ENCODE results near the gene MYL4. TPM values are rescaled to one million over a fixed set of nuclear protein-coding genes. Genes with fewer than 3 reads are reported as not detected.

MYL4 gene
- total RNA-seq, 2 donors from 2014 or later: not detected

DNA sequence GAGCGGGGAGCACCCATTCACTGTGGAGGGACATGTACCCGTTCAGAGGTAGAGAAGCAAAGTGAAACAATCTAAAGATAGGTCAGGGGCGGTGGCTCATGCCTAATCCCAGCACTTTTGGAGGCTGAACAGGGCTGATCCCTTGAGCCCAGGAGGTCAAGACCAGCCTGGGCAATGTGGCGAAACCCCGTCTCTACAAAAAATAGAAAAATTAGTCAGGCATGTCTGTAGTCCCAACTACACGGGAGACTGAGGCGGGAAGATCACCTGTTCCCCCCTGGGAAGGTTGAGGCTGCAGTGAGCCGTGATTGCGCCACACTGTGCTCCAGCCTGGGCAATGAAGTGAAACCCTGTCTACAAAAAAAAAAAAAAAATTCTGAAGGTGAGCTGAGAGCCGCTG lies 21.7 kb downstream of the MYL4 start:
- H3K9me3 ChIP-seq: no peaks in the 10 kb centered on the region
- TF ChIP-seq, protein P1, sequence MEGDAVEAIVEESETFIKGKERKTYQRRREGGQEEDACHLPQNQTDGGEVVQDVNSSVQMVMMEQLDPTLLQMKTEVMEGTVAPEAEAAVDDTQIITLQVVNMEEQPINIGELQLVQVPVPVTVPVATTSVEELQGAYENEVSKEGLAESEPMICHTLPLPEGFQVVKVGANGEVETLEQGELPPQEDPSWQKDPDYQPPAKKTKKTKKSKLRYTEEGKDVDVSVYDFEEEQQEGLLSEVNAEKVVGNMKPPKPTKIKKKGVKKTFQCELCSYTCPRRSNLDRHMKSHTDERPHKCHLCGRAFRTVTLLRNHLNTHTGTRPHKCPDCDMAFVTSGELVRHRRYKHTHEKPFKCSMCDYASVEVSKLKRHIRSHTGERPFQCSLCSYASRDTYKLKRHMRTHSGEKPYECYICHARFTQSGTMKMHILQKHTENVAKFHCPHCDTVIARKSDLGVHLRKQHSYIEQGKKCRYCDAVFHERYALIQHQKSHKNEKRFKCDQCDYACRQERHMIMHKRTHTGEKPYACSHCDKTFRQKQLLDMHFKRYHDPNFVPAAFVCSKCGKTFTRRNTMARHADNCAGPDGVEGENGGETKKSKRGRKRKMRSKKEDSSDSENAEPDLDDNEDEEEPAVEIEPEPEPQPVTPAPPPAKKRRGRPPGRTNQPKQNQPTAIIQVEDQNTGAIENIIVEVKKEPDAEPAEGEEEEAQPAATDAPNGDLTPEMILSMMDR (IDR thresholded peaks at IDR 0.05): no peak
- peaks cover 12 to 30% of the 10 kb centered on the region in 2 donors for H3K4me1 ChIP-seq (ENCODE audit: control insufficient read depth in 1 of 2, low read depth in 2 of 2)
- ATAC-seq (ENCODE audit: insufficient number of reproducible peaks, low FRiP score, low read depth) (no peak), DNase-seq (ENCODE audit: low spot score) (no peak)
- no peak overlapping the region for H3K4me3 ChIP-seq
- H3K36me3 ChIP-seq: no peaks in the 10 kb centered on the region
- no peaks in the 10 kb centered on the region for H3K27me3 ChIP-seq (replicated peaks; ENCODE audit: insufficient read depth)
- no peak overlapping the region for H3K27ac ChIP-seq

DNA sequence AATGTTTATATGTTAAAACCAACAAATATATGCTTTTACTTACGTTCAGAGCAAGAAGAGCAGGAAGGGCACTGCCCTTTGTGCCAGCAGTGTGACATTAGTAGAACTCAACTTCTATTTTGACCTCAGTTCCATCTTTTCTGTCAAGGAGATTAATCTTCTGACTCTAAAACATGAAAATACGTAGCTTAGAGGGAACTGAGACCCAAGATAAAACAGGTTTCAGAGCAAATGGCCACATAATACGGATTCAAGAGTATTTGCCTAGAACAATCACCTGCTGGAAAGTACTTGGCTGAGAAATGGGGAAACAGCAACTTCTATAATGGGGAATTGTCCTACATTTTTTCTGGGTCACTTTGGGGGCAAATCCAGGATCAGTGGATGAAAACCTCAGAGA lies 22.2 kb downstream of the MYL4 start:
- H3K4me3 ChIP-seq: no peak overlapping the region

DNA sequence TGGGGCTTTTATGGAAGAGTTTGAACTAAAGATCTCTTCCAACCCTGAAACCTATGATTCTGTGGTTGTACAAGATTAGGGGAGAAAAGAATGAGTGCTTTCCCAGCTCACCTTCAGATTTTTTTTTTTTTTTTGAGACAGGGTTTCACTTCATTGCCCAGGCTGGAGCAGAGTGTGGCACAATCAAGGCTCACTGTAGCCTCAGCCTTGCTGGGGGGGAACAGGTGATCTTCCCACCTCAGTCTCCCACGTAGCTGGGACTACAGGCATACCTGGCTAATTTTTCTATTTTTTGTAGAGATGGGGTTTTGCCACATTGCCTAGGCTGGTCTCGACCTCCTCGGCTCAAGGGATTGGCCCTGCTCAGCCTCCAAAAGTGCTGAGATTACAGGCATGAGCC lies 22.7 kb downstream of the MYL4 start:
- DNase-seq (ENCODE audit: low spot score) (no peak), ATAC-seq (ENCODE audit: insufficient number of reproducible peaks, low FRiP score, low read depth) (no peak)
- TF ChIP-seq, protein P1 (IDR thresholded peaks at IDR 0.05): no peak
- Histone ChIP-seq H3K27me3 (replicated peaks; ENCODE audit: insufficient read depth) (no peaks in the 10 kb centered on the region), H3K27ac (no peak overlapping the region), H3K36me3 (no peaks in the 10 kb centered on the region), H3K4me1 (ENCODE audit: control insufficient read depth in 1 of 2, low read depth in 2 of 2) (peaks cover 3 to 20% of the 10 kb centered on the region in 2 donors), H3K9me3 (no peaks in the 10 kb centered on the region), H3K4me3 (no peak overlapping the region)

More for the DNA sequence above, 22.2 kb downstream of the MYL4 start:
- TF ChIP-seq, protein P1 (IDR thresholded peaks at IDR 0.05): no peak
- ATAC-seq (ENCODE audit: insufficient number of reproducible peaks, low FRiP score, low read depth): no peak
- Histone ChIP-seq H3K27me3 (replicated peaks; ENCODE audit: insufficient read depth) (no peaks in the 10 kb centered on the region), H3K36me3 (no peaks in the 10 kb centered on the region), H3K27ac (no peak overlapping the region), H3K4me1 (ENCODE audit: control insufficient read depth in 1 of 2, low read depth in 2 of 2) (peaks cover 7 to 25% of the 10 kb centered on the region in 2 donors), H3K9me3 (no peaks in the 10 kb centered on the region)
- DNase-seq (ENCODE audit: low spot score): no peak

DNA sequence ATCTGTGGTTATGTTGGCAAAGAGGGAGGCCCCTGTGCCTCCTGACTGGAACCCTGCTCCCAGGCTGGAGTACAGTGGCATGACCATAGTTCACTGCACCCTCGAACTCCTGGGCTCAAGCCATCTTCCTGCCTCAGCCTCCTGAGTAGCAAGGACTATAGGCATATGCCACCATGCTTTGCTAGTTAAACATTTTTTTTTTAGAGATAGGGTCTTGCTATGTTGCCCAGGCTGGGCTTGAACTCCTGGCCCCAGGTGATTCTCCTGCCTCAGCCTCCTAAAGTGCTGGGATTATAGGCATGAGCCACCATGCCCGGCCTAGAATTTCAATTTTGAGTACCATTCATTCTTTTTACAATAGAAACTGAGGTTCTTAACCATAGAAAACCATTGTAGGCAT lies 23.3 kb downstream of the MYL4 start:
- H3K27ac ChIP-seq: no peak overlapping the region
- H3K27me3 ChIP-seq (replicated peaks; ENCODE audit: insufficient read depth): no peaks in the 10 kb centered on the region
- TF ChIP-seq, protein P1 (IDR thresholded peaks at IDR 0.05): no peak
- H3K36me3 ChIP-seq: no peaks in the 10 kb centered on the region
- DNase-seq (ENCODE audit: low spot score) (no peak), ATAC-seq (ENCODE audit: insufficient number of reproducible peaks, low FRiP score, low read depth) (no peak)
- peaks cover 3 to 16% of the 10 kb centered on the region in 2 donors for H3K4me1 ChIP-seq (ENCODE audit: control insufficient read depth in 1 of 2, low read depth in 2 of 2)
- no peaks in the 10 kb centered on the region for H3K9me3 ChIP-seq
- H3K4me3 ChIP-seq: no peak overlapping the region

DNA sequence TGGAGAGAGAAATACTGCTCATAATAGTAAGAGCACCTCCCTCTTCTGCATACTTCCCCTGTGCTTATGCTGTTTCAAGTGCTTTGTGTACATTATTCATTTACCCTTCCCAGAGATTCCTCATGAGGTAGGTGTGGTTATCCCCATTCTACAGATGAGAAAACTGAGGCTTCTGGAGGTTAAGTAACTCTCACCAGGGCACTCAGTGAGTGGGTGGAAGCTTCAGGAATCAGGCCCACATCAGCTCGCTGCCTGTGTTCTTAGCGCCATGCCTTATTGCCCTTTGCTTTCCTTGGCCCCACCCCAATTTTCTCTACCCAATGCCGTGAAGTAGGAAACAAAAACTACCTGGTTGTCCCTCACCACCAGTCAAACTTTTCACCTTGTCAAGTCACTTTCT lies 26.4 kb downstream of the MYL4 start:
- ATAC-seq (ENCODE audit: insufficient number of reproducible peaks, low FRiP score, low read depth) (no peak), DNase-seq (ENCODE audit: low spot score) (no peak)
- TF ChIP-seq, protein P1 (IDR thresholded peaks at IDR 0.05): no peak
- Histone ChIP-seq H3K36me3 (no peaks in the 10 kb centered on the region), H3K4me1 (ENCODE audit: control insufficient read depth in 1 of 2, low read depth in 2 of 2) (peaks cover 8 to 21% of the 10 kb centered on the region in 2 donors), H3K9me3 (no peaks in the 10 kb centered on the region), H3K27ac (no peak overlapping the region), H3K4me3 (no peak overlapping the region), H3K27me3 (replicated peaks; ENCODE audit: insufficient read depth) (no peaks in the 10 kb centered on the region)

Data from thoracic aorta (tissue), 2 donors.